ENCODE measurements around the gene YBX1. TPM values are rescaled to one million over a fixed set of nuclear protein-coding genes. Genes with fewer than 3 reads are reported as not detected.

The YBX1 gene
- 2,043 and 2,077 TPM in 2 replicates for total RNA-seq (2014; rRNA removed; shearing (Covaris generic))

DNA sequence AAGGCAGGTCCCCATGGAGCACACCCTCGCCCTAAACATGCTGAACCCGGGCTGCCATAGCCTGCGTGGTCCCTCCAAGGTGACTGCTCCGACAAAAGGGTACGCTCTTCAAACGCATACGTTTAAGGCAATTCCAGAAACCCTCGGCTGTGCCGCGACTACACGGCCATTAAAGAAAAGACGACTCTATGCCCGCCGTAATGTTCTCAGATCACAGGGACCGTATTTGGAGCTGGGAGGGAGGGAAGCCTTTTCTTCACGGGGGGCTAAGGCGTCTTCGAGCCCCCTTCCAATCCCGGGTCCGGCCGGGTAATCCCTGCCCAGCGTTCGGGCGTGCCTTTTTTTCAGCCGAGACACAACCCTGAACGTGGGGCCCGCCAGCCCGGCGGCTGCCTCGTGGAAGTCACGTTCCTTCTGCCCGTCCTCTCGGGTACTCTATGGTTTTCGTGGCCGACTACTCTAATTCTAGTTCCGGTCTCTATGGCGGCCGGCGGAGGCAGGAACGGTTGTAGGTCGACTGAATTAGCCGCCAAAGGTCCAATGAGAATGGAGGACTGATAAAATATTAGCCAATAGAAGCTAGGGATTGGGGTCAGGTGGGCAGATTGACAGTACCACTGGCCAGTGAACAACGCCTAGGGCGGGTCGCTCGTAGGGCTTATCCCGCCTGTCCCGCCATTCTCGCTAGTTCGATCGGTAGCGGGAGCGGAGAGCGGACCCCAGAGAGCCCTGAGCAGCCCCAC is at the start of gene YBX1:
Gene YBX1, plus strand, starts transcription at position 678 of the 743 bp plus-strand sequence. CDS start 148 bp downstream, outside the sequence.
- Histone ChIP-seq H3K4me1 (peaks cover 22% of the 10 kb centered on the region), H3K27me3 (no peaks in the 10 kb centered on the region), H3K27ac (peak within 1 kb of the TSS; percentile 94), H3K9me3 (replicated peaks) (no peaks in the 10 kb centered on the region), H3K36me3 (peaks cover 39% of the 10 kb centered on the region), H3K4me3 (peak within 1 kb of the TSS; percentile 88)
- peak; percentile 98 to 99 for DNase-seq

DNA sequence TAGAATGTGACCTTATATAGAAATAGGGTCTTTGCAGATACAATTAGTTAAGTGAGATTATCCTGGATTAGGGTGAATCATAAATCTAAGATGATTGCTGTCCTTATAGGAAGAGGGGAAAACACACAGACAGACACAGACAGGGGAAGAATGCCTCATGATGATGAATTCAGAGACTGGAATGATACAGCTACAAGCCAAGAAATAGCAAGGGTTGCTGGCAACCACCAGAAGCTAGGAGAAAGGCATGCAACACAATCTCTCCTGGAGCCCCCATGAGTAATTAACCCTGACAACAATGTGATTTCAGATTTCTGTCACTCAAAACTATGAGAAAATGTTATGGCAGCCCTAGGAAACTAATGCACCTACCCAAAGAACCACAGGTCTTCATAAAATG is 43.1 kb upstream of the YBX1 start:
- no peaks in the 10 kb centered on the region for H3K4me1 ChIP-seq
- no peak for DNase-seq
- H3K9me3 ChIP-seq (replicated peaks), result no peaks in the 10 kb centered on the region
- no peak overlapping the region for H3K4me3 ChIP-seq
- H3K27me3 ChIP-seq, result no peaks in the 10 kb centered on the region
- no peak overlapping the region for H3K27ac ChIP-seq
- no peaks in the 10 kb centered on the region for H3K36me3 ChIP-seq

DNA sequence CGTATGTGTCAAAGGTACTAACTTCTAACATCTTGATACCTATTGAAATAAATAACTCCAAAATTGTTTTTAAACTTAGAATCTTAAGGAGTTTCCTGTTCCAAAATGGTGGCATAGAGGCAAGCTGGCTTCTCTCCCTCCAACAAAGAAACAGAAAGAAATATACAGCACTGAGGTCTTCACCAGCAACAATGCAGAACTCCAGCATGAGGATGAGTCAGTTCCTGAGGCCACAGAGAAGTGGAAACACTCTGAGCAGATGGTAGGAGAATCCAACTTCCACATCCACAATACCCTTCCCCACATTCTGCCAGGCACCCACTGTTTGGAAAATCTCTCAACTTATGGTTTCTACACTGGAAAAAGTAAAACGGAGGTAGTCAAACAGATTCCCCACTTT is 36.2 kb upstream of the YBX1 start:
- no peak for DNase-seq
- Histone ChIP-seq H3K4me1 (no peaks in the 10 kb centered on the region), H3K4me3 (no peak overlapping the region), H3K27me3 (no peaks in the 10 kb centered on the region), H3K36me3 (no peaks in the 10 kb centered on the region), H3K9me3 (replicated peaks) (no peaks in the 10 kb centered on the region), H3K27ac (no peak overlapping the region)

DNA sequence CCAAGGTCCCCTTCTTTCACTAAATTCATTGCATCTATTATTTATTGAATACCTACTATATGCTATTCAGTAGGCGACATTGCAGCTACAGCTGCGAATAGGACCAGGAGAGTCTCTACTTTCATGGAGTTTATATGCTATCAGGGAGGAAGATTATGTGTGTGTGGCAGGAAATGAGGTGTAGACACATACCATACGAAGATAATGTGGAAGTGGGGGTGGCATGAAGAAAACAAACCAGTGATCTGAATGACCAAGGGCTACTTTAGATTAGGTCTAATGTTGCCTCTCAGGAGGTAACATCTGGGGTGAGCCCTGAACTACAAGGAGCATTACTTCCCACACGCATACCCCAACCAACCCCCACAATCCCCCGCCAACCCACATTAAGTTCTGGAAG is 25.0 kb upstream of the YBX1 start:
- no peak for DNase-seq
- Histone ChIP-seq H3K4me1 (peaks cover 5% of the 10 kb centered on the region; the same call in 1 of the 2 replicates), H3K9me3 (replicated peaks) (no peaks in the 10 kb centered on the region)

DNA sequence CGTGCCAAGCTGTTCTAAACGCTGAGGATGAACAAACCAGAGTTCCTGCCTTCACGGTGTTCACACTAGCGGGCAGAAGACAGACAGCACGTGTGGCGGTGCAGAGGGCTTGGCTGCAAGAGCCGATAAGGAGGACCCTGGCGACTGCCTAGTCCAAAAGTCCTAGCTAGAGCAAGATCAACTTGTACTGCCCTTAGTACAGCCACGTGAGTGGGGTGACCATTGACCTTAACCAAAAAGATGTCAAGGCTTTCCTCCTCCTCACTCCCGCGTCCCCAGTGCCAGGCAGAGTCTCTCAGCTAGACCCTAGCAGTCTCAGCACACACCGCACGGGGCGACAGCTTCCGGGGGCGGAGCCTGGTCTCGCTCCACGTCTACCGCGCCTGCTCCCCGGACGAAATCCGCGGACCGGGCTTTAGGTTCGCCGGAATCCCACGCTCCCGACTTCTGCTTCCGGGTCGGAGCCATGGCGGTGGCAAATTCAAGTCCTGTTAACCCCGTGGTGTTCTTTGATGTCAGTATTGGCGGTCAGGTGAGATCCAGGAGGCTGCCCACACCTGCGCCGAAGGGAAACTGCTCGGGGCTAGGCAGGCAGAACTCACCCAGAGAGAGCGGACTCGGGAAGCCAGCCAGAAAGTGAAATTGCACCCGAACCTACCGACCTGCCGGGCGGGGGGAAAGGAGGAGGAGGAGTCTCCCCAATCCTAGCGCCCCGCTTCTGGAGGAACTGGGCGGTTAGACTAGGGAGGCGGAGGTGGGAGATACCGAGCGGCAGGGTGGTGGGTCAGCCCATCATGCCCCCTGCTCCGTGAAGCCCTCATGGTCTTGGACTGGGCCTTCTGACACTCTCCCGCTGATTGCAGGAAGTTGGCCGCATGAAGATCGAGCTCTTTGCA is 24.0 kb upstream of the YBX1 start, which contains the start of gene PPIH:
Gene PPIH, plus strand, starts transcription at position 443 of the 896 bp plus-strand sequence. Its CDS starts 24 bp downstream, at position 467.
- Histone ChIP-seq H3K4me1 (peaks cover 5% of the 10 kb centered on the region; the same call in 1 of the 2 replicates), H3K27me3 (no peaks in the 10 kb centered on the region), H3K36me3 (peaks cover 19% of the 10 kb centered on the region), H3K27ac (peak within 1 kb of the TSS; percentile 57), H3K9me3 (replicated peaks) (no peaks in the 10 kb centered on the region), H3K4me3 (peak within 1 kb of the TSS; percentile 85)
- DNase-seq, result peak; percentile 96

More for the DNA sequence above, 25.0 kb upstream of the YBX1 start:
- Histone ChIP-seq H3K27ac (no peak overlapping the region), H3K4me3 (no peak overlapping the region), H3K27me3 (peaks cover 6% of the 10 kb centered on the region; the same call in 1 of the 2 replicates), H3K36me3 (peaks cover 19% of the 10 kb centered on the region)

DNA sequence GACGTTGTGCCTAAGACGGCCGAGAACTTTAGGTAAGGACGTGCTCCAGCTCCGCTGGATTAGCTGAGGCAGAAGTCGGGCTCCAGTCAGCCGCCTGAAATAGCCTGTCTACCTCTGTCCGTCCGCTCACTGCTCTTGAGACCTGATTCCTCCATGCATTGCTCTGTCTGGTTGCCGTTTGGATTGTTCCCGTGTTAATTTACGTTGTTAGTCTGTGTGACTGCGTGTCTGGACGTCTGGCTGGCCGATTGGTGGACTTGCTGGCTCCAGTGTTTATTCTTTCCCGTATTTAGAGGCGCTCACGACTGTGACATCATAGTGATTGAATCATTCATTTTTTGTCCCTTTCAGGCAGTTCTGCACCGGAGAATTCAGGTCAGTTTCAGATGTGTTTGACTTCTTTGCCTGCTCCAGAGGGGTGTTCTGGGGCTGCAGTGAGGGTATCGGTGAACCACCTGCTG is 23.3 kb upstream of the YBX1 start:
- peak overlapping the region; percentile 57 for H3K27ac ChIP-seq
- H3K27me3 ChIP-seq, result no peaks in the 10 kb centered on the region
- peaks cover 5% of the 10 kb centered on the region; the same call in 1 of the 2 replicates for H3K4me1 ChIP-seq
- no peak for DNase-seq
- H3K36me3 ChIP-seq, result peaks cover 26% of the 10 kb centered on the region
- peak overlapping the region; percentile 85 for H3K4me3 ChIP-seq
- no peaks in the 10 kb centered on the region for H3K9me3 ChIP-seq (replicated peaks)

DNA sequence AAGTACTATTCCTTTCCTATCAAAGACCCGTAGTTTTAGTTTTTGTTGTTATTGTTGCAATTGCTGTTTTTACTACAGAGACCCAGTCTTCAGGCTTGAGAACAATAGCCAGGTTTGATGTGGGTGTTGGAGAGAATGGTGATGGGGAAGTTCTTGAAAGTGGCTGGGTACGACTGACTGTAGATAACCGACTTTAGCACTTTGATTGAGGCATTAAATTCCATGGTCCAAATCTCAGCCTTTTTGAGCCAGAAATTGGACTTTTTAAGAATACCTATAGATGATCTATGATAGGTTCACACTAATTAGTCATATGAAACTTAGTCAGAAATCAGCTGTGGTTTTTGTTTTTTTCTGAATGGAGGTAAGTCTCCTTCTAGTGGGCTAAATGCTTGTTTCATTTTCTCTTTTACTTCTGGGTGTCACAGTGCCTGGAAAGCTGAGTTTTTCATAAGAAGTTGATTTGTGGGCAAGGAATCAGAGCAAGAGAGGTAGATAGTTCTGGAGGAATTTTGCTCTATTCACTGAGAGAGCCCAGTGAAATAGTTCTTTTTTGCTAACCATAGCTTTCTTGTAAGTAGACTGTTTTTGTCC is 21.2 kb upstream of the YBX1 start:
- Histone ChIP-seq H3K4me3 (no peak overlapping the region), H3K27me3 (no peaks in the 10 kb centered on the region), H3K36me3 (peaks cover 47% of the 10 kb centered on the region)

DNA sequence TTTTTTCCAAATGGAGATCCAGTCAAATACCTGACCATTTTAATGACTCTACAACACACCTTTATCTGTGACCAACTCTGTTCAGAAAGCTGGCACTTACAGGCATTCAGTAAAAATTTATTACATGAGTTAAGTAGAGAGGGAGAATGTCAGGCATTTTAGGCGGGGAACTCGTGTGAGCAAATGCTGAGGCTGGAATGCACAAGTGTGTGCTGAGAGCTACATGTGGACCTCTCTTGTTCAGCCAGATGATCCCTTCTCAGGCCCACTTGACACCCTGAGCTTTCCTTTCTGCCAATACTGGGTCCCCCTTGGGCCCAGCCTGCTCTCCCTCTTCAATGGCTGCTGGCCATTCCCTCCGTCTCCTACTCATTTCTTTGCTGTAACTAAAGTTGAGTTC is 12.3 kb upstream of the YBX1 start:
- Histone ChIP-seq H3K36me3 (peaks cover 57% of the 10 kb centered on the region), H3K27ac (no peak overlapping the region), H3K27me3 (no peaks in the 10 kb centered on the region), H3K4me3 (no peak overlapping the region), H3K4me1 (no peaks in the 10 kb centered on the region), H3K9me3 (replicated peaks) (no peaks in the 10 kb centered on the region)
- DNase-seq, result no peak

More for the DNA sequence above, 21.2 kb upstream of the YBX1 start:
- no peaks in the 10 kb centered on the region for H3K9me3 ChIP-seq (replicated peaks)
- DNase-seq, result no peak
- peaks cover 5% of the 10 kb centered on the region; the same call in 1 of the 2 replicates for H3K4me1 ChIP-seq
- no peak overlapping the region for H3K27ac ChIP-seq

DNA sequence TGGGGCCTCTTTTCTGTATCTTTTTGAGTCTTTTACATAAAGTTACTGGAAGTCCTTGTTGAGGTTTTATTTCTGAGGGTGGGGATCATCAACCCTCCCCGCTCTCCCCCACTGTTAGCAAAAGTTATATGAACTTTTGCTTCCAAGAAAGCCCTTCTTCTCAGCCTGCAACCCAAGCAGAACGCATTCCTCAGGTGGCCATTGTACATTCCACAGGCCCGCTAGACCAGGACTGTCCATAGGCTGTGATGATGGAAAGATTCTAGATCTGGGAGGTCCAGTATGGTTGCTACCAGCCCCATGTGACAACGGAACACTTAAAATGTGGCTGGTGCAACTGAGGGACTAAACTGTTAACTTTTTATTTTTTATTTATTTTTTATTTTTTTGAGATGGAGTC is 11.8 kb upstream of the YBX1 start:
- Histone ChIP-seq H3K27ac (no peak overlapping the region), H3K27me3 (no peaks in the 10 kb centered on the region), H3K9me3 (replicated peaks) (no peaks in the 10 kb centered on the region), H3K36me3 (peaks cover 56% of the 10 kb centered on the region), H3K4me1 (no peaks in the 10 kb centered on the region), H3K4me3 (no peak overlapping the region)
- no peak for DNase-seq

DNA sequence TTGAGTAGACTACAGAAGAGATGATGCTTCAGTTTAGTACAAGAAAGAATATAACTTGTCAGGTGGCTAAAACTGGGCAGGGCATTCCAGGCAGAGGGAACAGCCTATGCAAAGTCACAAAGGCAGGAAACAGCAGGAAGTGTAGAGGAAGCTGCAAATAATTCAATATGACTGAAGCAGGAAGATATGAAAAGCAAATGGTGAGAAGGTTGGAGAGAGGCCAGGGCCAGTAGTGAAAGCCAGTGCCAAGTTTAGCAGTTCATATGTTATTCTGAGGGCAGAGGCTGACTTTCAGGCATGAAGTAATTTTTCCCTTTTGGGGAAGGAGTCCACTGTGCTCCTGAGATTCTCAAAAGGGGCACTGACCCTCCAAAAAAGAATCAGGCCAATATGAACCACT is 8.0 kb upstream of the YBX1 start:
- no peak overlapping the region for H3K4me3 ChIP-seq
- H3K27me3 ChIP-seq, result no peaks in the 10 kb centered on the region
- H3K9me3 ChIP-seq (replicated peaks), result no peaks in the 10 kb centered on the region
- no peak overlapping the region for H3K27ac ChIP-seq
- no peaks in the 10 kb centered on the region for H3K4me1 ChIP-seq
- DNase-seq, result no peak
- H3K36me3 ChIP-seq, result peaks cover 28% of the 10 kb centered on the region

DNA sequence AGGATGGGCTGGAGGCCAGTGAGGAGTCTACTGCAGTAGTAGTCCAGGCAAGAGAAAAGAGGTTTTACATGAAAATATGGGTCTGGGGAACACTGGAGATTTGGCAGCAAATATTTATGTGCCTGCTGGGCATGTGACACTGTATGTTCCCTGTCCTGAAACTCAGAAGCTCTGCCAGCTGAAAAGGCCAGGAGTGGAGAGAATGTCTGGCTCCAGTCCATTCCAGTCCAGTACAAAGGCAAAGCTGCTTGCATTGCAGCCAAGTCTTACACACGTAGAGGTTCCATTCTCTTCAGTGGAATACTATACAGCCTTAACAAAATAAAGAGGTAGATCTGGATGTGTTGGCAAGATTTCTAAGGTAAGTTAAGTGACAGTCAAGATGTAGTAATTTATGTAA is 7.5 kb upstream of the YBX1 start:
- Histone ChIP-seq H3K4me1 (no peaks in the 10 kb centered on the region; the same call in 1 of the 2 replicates), H3K36me3 (peaks cover 24% of the 10 kb centered on the region), H3K9me3 (replicated peaks) (no peaks in the 10 kb centered on the region), H3K27me3 (no peaks in the 10 kb centered on the region), H3K27ac (no peak overlapping the region), H3K4me3 (no peak overlapping the region)
- DNase-seq, result no peak

DNA sequence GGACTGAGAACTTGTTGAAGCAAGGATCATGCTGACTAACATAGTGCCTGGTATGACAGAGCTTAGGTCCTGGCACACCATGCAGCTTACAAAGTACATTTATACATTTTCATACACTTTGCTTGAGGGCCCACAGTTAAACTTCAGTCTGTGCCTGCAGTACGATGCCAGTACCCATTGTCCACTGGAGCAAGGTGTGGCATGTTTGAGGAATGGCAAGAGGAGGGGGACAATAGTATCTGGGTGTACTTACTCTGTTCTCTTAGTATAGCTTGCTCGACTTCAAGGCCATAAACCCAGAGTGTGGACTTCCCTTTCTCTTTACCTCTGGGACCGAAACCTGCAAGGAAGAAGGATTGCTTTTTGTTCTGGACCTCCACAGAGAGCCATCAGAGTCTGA is 6.8 kb upstream of the YBX1 start:
- no peaks in the 10 kb centered on the region; the same call in 1 of the 2 replicates for H3K4me1 ChIP-seq
- peaks cover 19% of the 10 kb centered on the region for H3K36me3 ChIP-seq
- H3K9me3 ChIP-seq (replicated peaks), result no peaks in the 10 kb centered on the region
- no peaks in the 10 kb centered on the region for H3K27me3 ChIP-seq
- no peak overlapping the region for H3K27ac ChIP-seq
- no peak overlapping the region for H3K4me3 ChIP-seq
- DNase-seq, result no peak

DNA sequence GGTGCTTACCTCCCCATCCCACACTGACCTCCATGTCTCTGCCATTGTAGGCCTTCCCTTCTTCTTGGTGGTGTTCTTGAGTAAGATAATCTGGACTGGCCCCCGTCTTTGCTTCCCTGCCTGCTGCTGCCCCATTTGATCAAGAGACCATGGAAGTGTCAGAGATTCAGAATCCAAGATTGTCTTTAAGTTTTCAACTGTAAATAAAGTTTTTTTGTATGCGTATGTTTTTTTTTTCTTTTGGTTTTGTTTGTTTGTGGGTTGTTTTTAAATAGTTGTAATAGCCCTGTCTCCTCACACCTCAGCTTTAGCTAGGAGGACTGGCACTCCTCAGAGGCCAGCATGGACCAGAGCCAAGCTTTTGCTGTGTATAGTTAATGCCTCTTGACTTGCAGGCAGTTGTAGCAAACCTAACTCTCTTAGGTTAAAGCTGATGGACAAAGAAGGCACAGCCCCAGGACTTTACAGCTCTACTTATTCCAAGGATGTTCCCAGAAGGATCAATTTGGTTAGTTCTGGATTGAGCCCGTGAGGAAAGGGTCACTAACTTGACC is 5.6 kb upstream of the YBX1 start:
- Histone ChIP-seq H3K9me3 (replicated peaks) (no peaks in the 10 kb centered on the region), H3K4me1 (no peaks in the 10 kb centered on the region; the same call in 1 of the 2 replicates), H3K27ac (no peak overlapping the region), H3K4me3 (no peak overlapping the region), H3K27me3 (no peaks in the 10 kb centered on the region), H3K36me3 (peaks cover 11% of the 10 kb centered on the region)
- no peak for DNase-seq

DNA sequence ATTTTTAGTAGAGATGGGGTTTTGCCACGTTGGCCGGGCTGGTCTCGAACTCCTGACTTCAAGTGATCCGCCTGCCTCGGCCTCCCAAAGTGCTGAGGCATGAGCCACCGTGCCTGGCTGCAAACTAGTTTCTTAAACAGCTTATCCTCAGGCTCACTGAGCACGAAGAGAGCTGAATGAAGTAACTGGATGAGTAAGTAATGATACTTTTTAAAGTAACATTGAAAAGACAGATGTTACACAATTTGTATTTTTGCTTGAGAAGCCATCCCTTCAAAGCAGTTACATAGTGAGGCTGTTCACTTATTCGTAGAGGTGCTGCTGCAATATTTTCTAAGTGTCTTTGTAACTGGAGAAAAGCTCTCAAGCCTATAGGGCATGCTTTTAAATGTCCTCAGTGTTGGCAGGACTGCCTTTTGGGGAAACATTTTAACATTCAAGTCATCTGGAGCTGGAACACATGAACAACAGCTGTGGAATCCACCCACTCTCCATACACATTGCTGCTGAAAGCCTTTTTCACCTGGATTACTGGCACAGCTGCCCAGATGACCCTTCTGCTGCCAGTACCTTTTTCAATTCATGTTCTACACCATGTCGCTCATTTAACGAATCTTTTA is 2.7 kb upstream of the YBX1 start:
- DNase-seq, result peak in 1 of 2 experiments; percentile 23
- peaks cover 24% of the 10 kb centered on the region for H3K36me3 ChIP-seq
- no peaks in the 10 kb centered on the region for H3K9me3 ChIP-seq (replicated peaks)
- peaks cover under 1% of the 10 kb centered on the region; the same call in 1 of the 2 replicates for H3K4me1 ChIP-seq
- H3K27me3 ChIP-seq, result no peaks in the 10 kb centered on the region
- H3K4me3 ChIP-seq, result no peak overlapping the region
- H3K27ac ChIP-seq, result no peak overlapping the region
